Sigmoid colon (tissue), 7 donors: ENCODE results near the gene ATG9B. TPM values are rescaled to one million over a fixed set of nuclear protein-coding genes. Genes with fewer than 3 reads are reported as not detected.

Source experiments
- DNase-seq: peaks from one replicate; pipeline ENCODE4 v3.0.0-alpha.2; 2019
- H3K27ac ChIP-seq, 4 donors: fragments of 200-600 bp; sonication (generic); one replicate each; pipeline ENCODE4 v1.5.1; 2016 to 2019; ENCODE audit warnings: mild to moderate bottlenecking in 1 of 4
- H3K27me3 ChIP-seq, 3 donors: fragments of 200-600 bp; sonication (generic); one replicate each; pipeline ENCODE4 v1.5.1; 2019; ENCODE audit warnings: mild to moderate bottlenecking in 1 of 3
- H3K36me3 ChIP-seq, 4 donors: fragments of 200-600 bp; sonication (generic); one replicate each; pipeline ENCODE4 v1.5.1; 2016 to 2019
- H3K4me1 ChIP-seq, 4 donors: fragments of 200-600 bp; sonication (generic); one replicate each; pipeline ENCODE4 v1.5.1; 2017 to 2019
- H3K4me3 ChIP-seq, 4 donors: fragments of 200-600 bp; sonication (generic); one replicate each; pipeline ENCODE4 v1.5.1; 2017 to 2019; ENCODE audit warnings: mild to moderate bottlenecking in 2 of 4, moderate library complexity in 1 of 4
- H3K9me3 ChIP-seq, 4 donors: fragments of 200-600 bp in 3 of 4; sonication (generic) in 3 of 4; one replicate each; pipeline versions ENCODE4 v1.5.1 to v1.6.1; 2013 to 2019
- EP300 ChIP-seq, 4 donors: sonication (generic); formaldehyde crosslinking; IDR thresholded peaks; one replicate each; pipeline ENCODE4 v1.6.1; 2017; ENCODE audit warnings: antibody characterized with exemption in 4 of 4
- POLR2A ChIP-seq, 2 donors: fragments of 450-650 bp; IDR thresholded peaks; one replicate each; pipeline ENCODE4 v1.6.1; 2016; ENCODE audit warnings: antibody characterized with exemption in 2 of 2, mild to moderate bottlenecking in 2 of 2, moderate library complexity in 2 of 2
- POLR2AphosphoS5 ChIP-seq, 4 donors: sonication (generic); formaldehyde crosslinking; IDR thresholded peaks; one replicate each; pipeline ENCODE4 v1.6.1; 2017; ENCODE audit warnings: antibody characterized with exemption in 4 of 4
- WGBS, 2 donors: extraction: QIAGEN DNeasy Blood & Tissue Kit; methylation state at CpG; one replicate each; pipeline ENCODE4 v1.1.7; 2013; 5-methylcytosine and 5-hydroxymethylcytosine counted together
- intact Hi-C: fragments of 100-400 bp; cut with DNase I; formaldehyde crosslinking; loops from one replicate; pipeline ENCODE4 v1.15.1; 2023
- polyA plus RNA-seq, 3 donors: library from polyadenylated mRNA; stranded (reverse); fragments of 200-250 nt; gene quantifications; one replicate each; pipeline ENCODE4 v1.2.3, GENCODE V29; 2013
- total RNA-seq, 4 donors: library from RNA; depleted of rRNA; stranded (reverse); fragments of >200 nt; gene quantifications; one replicate each; pipeline ENCODE4 v1.1.0, GENCODE V29; 2016
- TF ChIP-seq, protein P1 (sequence below), 4 experiments: fragments of 450-650 bp in 3 of 4; fragments of 200-600 bp in 1 of 4; IDR thresholded peaks; one replicate each; pipeline ENCODE4 v1.5.1; 2016 to 2019; ENCODE audit warnings: antibody characterized with exemption in 4 of 4, mild to moderate bottlenecking in 3 of 4, moderate library complexity in 2 of 4
- donor health status: healthy with polysubstance abuse.
- donor health status: Bipolar disorder and iron deficiency.
- donor health status: healthy.

Gene ATG9B
- total and polyA plus RNA-seq, 7 donors: 1.2 to 1.6 TPM; not detected in 5

- Histone ChIP-seq H3K4me1 (peaks cover 0 to 25% (median 24%) of the 10 kb centered on the region in 4 donors), H3K36me3 (no peaks in the 10 kb centered on the region), H3K27me3 (peaks cover 19 to 74% (median 43%) of the 10 kb centered on the region in 3 donors), H3K27ac (no peak overlapping the region), H3K4me3 (peak overlapping the region in 3 of 4 donors; percentile 5 to 32 (median 30)), H3K9me3 (no peaks in the 10 kb centered on the region)
- TF ChIP-seq POLR2AphosphoS5 (IDR thresholded peaks at IDR 0.05) (no peak), EP300 (IDR thresholded peaks at IDR 0.05) (no peak), POLR2A (IDR thresholded peaks at IDR 0.05) (no peak)
- TF ChIP-seq, protein P1, sequence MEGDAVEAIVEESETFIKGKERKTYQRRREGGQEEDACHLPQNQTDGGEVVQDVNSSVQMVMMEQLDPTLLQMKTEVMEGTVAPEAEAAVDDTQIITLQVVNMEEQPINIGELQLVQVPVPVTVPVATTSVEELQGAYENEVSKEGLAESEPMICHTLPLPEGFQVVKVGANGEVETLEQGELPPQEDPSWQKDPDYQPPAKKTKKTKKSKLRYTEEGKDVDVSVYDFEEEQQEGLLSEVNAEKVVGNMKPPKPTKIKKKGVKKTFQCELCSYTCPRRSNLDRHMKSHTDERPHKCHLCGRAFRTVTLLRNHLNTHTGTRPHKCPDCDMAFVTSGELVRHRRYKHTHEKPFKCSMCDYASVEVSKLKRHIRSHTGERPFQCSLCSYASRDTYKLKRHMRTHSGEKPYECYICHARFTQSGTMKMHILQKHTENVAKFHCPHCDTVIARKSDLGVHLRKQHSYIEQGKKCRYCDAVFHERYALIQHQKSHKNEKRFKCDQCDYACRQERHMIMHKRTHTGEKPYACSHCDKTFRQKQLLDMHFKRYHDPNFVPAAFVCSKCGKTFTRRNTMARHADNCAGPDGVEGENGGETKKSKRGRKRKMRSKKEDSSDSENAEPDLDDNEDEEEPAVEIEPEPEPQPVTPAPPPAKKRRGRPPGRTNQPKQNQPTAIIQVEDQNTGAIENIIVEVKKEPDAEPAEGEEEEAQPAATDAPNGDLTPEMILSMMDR (IDR thresholded peaks at IDR 0.05): no peak
- intact Hi-C loops: no loop called here
- DNase-seq: no peak
- WGBS, 2 donors: 1 to 5% methylated on average over 82 of the region's 82 CpGs
These were observed 5.7 kb downstream of the ATG9B start for GRCh38 chr7:151018421-151019129.

DNA sequence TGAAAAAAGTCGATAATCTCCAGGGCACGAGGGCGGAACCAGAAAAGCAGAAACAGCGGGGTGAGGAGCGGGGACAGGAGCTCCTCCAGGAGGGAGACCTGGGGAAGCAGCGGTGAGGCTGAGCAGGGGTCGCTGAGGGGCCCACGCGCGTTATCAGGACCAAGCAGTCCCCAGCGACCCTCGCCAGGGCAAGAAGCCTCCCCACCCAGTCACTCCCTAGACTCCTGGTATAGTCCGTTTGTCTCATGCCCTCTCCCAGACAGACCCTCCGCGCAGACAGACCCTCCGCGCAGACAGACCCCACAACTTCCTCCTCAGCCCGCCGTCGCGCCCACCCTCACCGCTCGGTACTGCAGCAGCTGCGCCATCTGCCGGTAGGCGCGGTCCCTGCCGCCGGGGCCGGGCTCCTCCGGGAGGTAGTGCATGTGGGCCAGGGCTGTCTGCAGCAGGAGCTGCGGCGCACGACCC, 6.3 kb downstream of the ATG9B start:
- Histone ChIP-seq H3K9me3 (no peaks in the 10 kb centered on the region), H3K4me3 (peak overlapping the region in 2 of 4 donors; percentile 30 to 32), H3K27ac (no peak overlapping the region), H3K4me1 (peaks cover 0 to 31% (median 30%) of the 10 kb centered on the region in 4 donors), H3K36me3 (no peaks in the 10 kb centered on the region), H3K27me3 (peaks cover 23 to 79% (median 49%) of the 10 kb centered on the region in 3 donors)
- intact Hi-C loops: no loop called here
- DNase-seq: peak; percentile 78
- TF ChIP-seq POLR2AphosphoS5 (IDR thresholded peaks at IDR 0.05) (no peak), POLR2A (IDR thresholded peaks at IDR 0.05) (no peak), EP300 (IDR thresholded peaks at IDR 0.05) (no peak)
- TF ChIP-seq, protein P1 (IDR thresholded peaks at IDR 0.05): peak; percentile 71 to 95 (median 88)
- 4 to 9% methylated on average over 34 of the region's 34 CpGs for WGBS, 2 donors

- WGBS, 2 donors: 47% methylated on average over 13 of the region's 13 CpGs
- Histone ChIP-seq H3K4me3 (no peak overlapping the region), H3K27ac (no peak overlapping the region), H3K36me3 (no peaks in the 10 kb centered on the region), H3K4me1 (peaks cover 0 to 35% (median 32%) of the 10 kb centered on the region in 4 donors), H3K9me3 (no peaks in the 10 kb centered on the region), H3K27me3 (peaks cover 25 to 85% (median 51%) of the 10 kb centered on the region in 3 donors)
- TF ChIP-seq EP300 (IDR thresholded peaks at IDR 0.05) (no peak), POLR2AphosphoS5 (IDR thresholded peaks at IDR 0.05) (no peak), POLR2A (IDR thresholded peaks at IDR 0.05) (no peak)
- TF ChIP-seq, protein P1 (IDR thresholded peaks at IDR 0.05): no peak
- intact Hi-C loops: no loop called here
- no peak for DNase-seq
These were observed 6.8 kb downstream of the ATG9B start for GRCh38 chr7:151017370-151017952.

- Histone ChIP-seq H3K36me3 (no peaks in the 10 kb centered on the region), H3K4me3 (no peak overlapping the region), H3K27ac (no peak overlapping the region), H3K4me1 (peaks cover 0 to 35% (median 32%) of the 10 kb centered on the region in 4 donors), H3K27me3 (peaks cover 26 to 90% (median 56%) of the 10 kb centered on the region in 3 donors), H3K9me3 (no peaks in the 10 kb centered on the region)
- DNase-seq: no peak
- intact Hi-C loops: no loop called here
- TF ChIP-seq POLR2A (IDR thresholded peaks at IDR 0.05): no peak
- no peak for TF ChIP-seq POLR2AphosphoS5 (IDR thresholded peaks at IDR 0.05)
- TF ChIP-seq, protein P1 (IDR thresholded peaks at IDR 0.05): no peak
- WGBS, 2 donors: 90 to 94% methylated on average over 15 of the region's 15 CpGs
These were observed 7.4 kb downstream of the ATG9B start for GRCh38 chr7:151016942-151017341.
